ENCODE results near the gene MS4A8.
"Not testable (repeated sequence)": the region's sequence is repeated elsewhere in the genome, so short reads cannot be mapped to it uniquely, and the experiment has no call there.

MS4A8 gene, protein sequence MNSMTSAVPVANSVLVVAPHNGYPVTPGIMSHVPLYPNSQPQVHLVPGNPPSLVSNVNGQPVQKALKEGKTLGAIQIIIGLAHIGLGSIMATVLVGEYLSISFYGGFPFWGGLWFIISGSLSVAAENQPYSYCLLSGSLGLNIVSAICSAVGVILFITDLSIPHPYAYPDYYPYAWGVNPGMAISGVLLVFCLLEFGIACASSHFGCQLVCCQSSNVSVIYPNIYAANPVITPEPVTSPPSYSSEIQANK

DNA sequence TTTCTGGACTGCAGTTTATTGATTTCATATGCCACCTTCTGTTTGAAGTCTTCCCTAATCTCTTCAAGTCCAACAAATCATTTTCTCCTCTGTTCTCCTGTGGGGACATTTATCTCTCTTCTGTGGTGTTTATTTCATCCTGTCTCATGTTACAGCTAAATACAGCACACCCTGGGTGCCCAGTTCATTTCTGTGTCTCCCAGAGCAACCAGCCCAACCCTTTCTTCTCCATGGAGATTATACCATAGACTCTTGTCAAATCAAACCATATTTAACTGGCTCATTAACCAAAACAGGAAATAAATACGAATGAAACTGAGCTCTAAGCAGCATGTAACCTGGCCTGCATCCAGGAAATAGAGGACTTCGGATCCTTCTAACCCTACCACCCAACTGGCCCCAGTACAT is at the start of gene MS4A8:
Gene MS4A8, plus strand, starts transcription at position 329 of the 408 bp plus-strand sequence. CDS start 1,249 bp downstream, outside the sequence.
- no peak within 1 kb of the TSS for H3K27ac ChIP-seq
- no peak for DNase-seq (ENCODE audit: low read depth, low spot score)

- no peak for DNase-seq (ENCODE audit: low read depth, low spot score)
- no peak overlapping the region for H3K27ac ChIP-seq
Observed at GRCh38 chr11:60657888-60658287, 41.5 kb upstream of the MS4A8 start.

DNA sequence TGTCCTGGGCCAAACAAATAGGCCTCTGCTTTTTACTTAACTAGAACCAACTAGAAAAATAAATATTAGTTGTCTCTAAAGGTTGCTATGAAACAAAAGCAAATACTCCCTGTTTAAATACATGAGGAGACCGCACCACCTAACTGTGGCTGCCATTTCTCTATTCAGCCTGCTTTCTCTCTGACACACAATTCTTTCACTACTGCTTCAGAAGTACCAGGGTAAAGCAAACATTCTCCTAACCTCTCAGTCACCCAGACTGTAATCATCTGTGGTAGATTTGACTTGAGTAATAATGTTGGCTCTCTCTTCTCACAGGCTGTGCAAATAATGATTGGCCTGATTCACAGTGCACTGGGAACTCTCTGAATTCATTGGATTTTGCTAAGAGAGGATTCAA is 41.0 kb upstream of the MS4A8 start:
- DNase-seq (ENCODE audit: low read depth, low spot score) = peak; percentile 20
- no peak overlapping the region for H3K27ac ChIP-seq

DNA sequence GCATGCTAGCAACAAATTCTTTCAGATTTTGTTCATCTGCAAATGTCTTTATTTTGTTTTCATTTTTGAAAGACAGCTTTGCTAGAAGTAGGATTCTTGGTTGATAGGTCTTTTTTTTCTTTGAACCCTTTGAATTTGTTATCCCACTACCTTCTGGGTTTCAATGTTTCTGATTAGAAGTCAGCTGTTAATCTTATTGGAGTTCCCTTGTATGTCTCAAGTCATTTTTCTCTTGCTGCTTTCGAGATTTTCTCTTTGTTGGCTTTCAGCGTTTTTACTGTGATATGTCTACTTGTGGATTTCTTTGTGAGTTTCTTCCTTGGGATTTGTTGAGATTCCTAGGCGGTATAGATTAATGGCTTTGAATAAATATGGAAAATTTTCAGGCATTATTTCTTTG is 27.2 kb upstream of the MS4A8 start:
- DNase-seq (ENCODE audit: low read depth, low spot score) = no peak
- no peak overlapping the region for H3K27ac ChIP-seq

DNA sequence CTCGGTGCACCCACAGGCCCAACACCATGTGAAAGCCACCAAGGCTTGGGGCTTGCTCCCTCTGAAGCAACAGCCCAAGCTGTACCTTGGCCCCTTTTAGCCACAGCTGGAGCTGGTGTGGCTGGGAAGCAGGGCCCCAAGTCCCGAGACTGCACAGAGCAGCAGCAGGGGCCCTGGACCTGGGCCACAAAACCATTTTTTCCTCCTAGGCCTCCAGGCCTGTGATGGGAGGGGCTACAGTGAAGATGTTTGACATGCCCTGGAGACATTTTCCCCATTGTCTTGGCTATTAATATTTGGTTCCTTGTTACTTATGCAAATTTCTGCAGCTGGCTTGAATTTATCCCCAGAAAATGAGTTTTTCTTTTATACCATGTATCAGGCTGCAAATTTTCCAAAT is 21.2 kb upstream of the MS4A8 start:
- H3K27ac ChIP-seq; DNase-seq (ENCODE audit: low read depth, low spot score): not testable (repeated sequence)

GRCh38 chr11:60679879-60680278 is 19.5 kb upstream of the MS4A8 start:
- no peak for DNase-seq (ENCODE audit: low read depth, low spot score)
- H3K27ac ChIP-seq = no peak overlapping the region

DNA sequence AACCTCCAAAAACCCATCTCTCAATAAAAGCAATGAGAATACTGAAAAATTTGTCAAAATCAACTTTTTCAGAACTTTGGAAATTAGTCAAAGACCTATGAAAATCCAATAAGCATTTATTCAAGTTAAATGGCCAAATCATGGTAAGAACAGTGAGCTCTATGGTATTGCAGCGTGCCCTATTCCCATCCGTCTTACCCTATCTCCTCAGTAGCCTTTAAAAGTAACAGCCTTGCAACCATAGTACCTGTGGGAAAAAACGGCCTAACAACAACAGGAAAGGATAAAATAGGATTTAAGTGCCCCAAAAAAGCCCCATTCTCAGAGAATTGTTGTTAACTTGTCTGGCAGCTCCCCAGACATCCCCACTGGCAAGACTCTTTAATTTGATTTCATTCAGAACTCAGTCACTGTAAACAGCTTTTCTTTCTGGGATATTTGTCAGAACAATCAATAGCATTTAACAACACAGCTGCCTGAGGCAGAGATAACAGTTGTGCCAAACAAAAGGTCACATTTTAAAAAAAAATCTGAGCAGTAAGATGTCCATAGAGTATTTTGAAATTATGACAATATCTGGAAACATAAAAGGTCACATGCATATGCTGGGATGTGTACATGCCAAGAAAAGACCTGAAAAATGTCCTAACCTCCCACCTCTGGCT is 18.8 kb upstream of the MS4A8 start:
- no peak for DNase-seq (ENCODE audit: low read depth, low spot score)
- no peak overlapping the region for H3K27ac ChIP-seq

- not testable (repeated sequence) for DNase-seq (ENCODE audit: low read depth, low spot score); H3K27ac ChIP-seq
Observed at GRCh38 chr11:60684541-60684848, 14.9 kb upstream of the MS4A8 start.

- DNase-seq (ENCODE audit: low read depth, low spot score) = no peak
- no peak overlapping the region for H3K27ac ChIP-seq
Observed at GRCh38 chr11:60691661-60692060, 7.8 kb upstream of the MS4A8 start.

DNA sequence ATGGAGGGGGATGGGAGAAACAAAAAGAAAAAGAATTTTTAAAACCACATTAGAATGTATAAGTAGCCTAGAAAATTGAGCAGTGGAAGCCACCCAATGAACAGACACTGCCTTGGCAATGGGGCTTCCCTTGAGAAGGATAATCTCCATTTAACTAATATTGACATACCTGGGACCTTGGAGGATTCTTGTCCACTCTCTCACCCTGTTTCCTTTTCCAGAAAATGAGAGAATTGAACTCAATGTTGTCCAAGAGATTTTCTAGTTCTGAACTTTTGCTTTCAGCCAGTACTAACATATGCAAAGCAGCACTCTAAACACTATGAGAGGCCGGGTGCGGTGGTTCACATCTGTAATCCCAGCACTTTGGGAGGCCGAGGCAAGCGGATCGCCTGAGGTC is 524 bp downstream of the MS4A8 start:
- H3K27ac ChIP-seq = no peak overlapping the region
- DNase-seq (ENCODE audit: low read depth, low spot score) = no peak

GRCh38 chr11:60700689-60701468 is 1.5 kb downstream of the MS4A8 start:
- DNase-seq (ENCODE audit: low read depth, low spot score) = no peak
- no peak overlapping the region for H3K27ac ChIP-seq

DNA sequence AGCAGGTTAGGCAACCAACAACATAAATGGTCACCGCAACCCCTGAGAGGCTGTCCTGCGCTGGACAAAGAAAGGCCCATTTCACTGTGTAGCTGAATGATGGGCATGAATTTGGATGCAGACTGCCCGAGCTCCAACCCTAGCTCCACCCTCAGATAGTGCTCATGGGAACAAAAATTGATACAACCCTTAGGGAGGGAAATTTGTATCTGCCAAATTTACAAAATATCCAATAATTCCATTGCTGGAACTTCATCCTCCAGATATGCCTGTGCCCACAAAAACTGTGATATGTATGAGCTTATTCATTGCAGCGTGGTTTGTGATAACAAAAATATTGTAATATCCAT is 2.0 kb downstream of the MS4A8 start:
- H3K27ac ChIP-seq = no peak overlapping the region
- no peak for DNase-seq (ENCODE audit: low read depth, low spot score)

DNA sequence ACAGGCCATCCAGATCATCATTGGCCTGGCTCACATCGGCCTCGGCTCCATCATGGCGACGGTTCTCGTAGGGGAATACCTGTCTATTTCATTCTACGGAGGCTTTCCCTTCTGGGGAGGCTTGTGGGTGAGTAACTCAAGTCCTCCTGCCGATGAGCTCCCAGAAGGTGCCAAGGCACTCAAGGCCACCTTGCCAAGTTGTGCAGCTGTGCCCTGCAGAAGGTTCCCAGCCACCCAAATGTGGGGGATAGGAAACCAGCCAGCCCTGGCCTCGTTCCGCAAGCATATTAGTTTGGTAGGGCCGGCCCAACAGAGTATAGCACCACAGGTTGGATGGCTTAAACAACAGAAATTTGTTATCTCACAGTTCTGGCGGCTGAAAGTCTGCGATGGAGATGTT is 4.0 kb downstream of the MS4A8 start:
- DNase-seq (ENCODE audit: low read depth, low spot score) = no peak
- no peak overlapping the region for H3K27ac ChIP-seq

DNA sequence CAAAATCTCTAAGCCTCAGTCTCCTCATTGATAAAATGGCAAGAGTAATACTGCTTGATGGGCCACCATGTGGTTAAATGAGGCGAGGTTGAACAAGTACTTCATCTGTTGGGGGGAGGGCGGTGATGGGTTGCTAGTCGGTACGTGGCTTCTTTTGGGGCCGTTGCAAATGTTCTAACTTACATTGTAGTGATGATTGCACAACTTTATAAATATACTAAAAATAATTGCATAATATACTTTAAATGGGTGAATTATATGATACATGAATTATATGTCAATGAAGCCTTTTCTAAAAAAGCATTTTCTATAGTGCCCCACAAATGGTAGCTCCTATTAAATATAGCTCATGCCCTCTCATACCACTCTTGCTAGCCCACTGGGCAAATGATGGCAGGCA is 6.5 kb downstream of the MS4A8 start:
- no peak for DNase-seq (ENCODE audit: low read depth, low spot score)

DNA sequence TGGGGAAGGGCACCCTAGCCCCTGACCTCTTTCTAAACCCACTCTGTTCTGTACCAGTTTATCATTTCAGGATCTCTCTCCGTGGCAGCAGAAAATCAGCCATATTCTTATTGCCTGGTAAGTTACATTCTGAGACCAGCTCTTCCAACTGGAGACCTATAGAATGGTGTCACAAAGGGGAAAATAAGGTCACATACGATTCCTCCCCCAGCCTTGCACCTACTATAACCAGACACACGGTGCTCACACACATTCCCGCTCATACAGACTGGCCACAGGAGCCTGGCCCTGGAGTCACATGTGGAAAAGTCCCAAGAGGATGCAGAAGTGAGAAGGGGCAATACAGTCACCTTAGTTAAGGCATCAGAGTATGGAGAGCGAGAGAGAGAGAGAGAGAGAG is 7.5 kb downstream of the MS4A8 start:
- no peak overlapping the region for H3K27ac ChIP-seq
- no peak for DNase-seq (ENCODE audit: low read depth, low spot score)

More for the DNA sequence above, 6.5 kb downstream of the MS4A8 start:
- no peak overlapping the region for H3K27ac ChIP-seq

- DNase-seq (ENCODE audit: low read depth, low spot score) = no peak
- no peak overlapping the region for H3K27ac ChIP-seq
Observed at GRCh38 chr11:60710482-60710881, 11.1 kb downstream of the MS4A8 start.

DNA sequence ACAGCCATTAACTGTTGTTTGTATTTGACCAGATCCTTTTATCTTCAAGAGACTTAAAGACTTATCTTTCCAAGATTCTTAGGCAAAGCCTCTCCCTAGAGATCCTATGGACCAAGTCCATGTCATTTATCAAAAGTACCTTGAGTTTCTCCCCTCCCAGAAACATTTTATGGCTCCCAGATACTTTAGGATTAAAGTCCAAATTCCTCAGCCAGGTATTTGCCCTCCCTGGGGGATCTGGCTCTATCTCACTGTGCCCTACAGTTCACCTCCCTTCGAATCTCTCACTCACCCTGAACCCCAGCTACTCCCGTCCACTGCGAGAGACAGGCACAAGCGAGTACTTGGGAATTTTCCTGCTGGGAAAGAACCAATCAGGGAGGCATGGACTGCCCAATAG is 11.9 kb downstream of the MS4A8 start:
- no peak overlapping the region for H3K27ac ChIP-seq
- DNase-seq (ENCODE audit: low read depth, low spot score) = no peak

DNA sequence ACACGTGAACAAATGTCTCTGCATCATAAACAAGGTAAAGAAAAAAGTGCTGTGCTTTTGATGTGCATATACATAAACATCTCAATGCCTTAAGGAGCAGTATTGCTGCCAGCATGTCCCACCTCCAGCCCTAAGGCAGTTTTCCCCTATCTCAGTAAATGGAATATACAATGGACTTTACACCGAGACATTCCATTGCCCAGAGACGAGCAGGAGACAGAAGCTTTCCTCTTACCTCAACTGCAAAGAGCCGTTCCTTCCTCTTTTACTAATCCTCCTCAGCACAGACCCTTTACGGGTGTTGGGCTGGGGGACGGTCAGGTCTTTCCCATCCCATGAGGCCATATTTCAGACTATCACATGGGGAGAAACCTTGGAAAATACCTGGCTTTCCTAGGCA is 14.0 kb downstream of the MS4A8 start:
- not testable (repeated sequence) for H3K27ac ChIP-seq; DNase-seq (ENCODE audit: low read depth, low spot score)

DNA sequence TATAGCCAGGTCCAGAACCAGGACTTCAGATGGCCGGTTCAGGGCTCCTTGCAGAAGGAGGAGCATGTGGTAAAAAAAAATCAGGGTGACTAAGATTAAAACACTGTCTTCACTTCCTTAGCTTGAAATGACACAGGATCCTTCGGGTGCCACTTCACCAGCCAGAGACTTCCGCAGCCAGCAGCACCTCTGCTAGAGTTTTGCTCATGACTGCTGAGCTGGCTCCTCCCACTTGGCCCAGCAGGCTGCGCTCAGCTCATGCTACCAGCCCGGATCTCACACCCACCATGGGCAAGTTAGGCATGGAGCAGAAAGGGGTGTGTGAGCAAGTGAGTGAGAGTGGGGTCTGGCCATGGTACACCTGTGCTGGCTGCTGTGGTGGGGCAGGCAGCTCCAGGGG is 18.5 kb downstream of the MS4A8 start:
- H3K27ac ChIP-seq = no peak overlapping the region
- no peak for DNase-seq (ENCODE audit: low read depth, low spot score)

DNA sequence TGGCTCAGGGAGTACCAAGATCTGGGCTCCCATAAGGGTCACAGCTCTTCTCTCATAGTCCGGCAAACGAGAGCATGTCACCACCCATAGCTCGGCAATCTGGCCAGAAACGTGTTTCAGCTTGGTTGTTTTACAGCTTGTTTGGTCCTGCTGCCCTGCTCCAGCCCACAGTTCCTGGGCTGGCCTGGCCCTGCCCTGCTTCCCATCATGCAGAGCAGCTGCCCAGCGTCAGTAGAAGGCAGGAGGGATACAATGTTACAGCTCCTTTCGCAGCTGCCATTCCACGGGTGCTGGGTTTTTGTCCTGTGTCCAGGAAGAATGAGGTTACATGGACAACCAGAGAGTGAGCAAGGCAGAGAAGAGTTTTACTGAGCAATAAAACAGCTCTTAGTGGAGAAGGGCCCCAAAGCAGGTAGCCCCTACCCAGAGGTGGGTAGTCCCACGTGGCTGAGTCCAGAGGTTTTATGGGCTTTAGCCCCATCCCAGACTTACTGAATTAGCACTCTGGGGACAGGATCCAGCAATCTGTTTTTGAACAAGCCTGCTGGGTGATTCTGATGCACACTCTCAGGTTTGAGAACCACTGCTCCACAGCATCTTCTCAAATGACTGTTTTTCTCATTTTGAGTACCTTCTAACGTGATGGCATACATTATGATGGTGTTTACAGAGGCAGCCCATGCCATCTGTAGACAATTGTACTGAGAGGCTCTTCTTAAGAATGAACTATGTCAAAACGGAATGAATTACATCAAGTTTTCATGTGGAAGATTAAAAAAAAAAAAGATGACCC is 19.3 kb downstream of the MS4A8 start:
- no peak for DNase-seq (ENCODE audit: low read depth, low spot score)

DNA sequence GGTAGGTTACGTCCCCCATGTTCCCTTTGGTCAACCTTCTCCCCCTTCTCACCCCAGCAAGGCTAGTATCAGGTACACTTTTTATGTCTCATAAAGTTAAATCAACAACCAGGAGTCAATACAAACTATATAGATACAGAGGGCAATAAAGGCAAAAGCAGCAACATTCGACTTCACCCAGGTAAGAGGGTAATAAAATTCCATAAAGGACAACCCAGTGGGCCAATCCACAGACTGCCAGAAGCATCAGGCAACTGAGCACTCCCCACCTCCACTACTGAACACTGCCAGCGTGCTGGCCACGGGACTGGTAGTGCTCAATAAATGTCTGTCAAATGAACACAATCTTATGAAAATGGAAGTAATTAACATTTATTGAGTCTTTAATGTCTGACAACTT is 20.0 kb downstream of the MS4A8 start:
- no peak overlapping the region for H3K27ac ChIP-seq
- DNase-seq (ENCODE audit: low read depth, low spot score) = no peak

More for the DNA sequence above, 19.3 kb downstream of the MS4A8 start:
- H3K27ac ChIP-seq = no peak overlapping the region
